GM19463 (cell line): ENCODE results near the gene HNRNPC.
"Not testable (repeated sequence)": the region's sequence is repeated elsewhere in the genome, so short reads cannot be mapped to it uniquely, and the experiment has no call there.

ENCODE experiments used
- ATAC-seq: cut with Tn5 transposase; IDR thresholded peaks from one replicate; pipeline ENCODE4 v1.9.1; 2021; ENCODE audit warnings: mild to moderate bottlenecking, moderate library complexity; ENCODE audit not compliant: unreplicated experiment

The HNRNPC gene

DNA sequence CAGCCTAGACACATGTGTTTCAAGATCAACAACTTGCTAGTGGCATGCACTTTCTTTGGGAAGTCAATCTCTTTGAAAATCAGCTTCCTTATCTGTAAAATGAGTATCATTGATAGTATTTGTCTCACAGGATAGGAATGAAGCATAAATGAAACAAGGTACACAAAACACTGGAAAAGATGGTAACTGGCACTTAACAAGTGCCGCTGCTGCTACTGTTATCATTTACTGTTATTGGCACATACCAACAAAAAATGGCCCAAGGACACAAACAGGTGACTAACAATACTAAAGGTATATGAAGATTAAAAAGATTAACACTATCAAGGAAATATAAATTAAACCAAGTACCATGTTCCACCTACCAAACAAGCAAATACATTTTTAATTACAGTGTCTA, 20.9 kb downstream of the HNRNPC start:
- no peak for ATAC-seq

DNA sequence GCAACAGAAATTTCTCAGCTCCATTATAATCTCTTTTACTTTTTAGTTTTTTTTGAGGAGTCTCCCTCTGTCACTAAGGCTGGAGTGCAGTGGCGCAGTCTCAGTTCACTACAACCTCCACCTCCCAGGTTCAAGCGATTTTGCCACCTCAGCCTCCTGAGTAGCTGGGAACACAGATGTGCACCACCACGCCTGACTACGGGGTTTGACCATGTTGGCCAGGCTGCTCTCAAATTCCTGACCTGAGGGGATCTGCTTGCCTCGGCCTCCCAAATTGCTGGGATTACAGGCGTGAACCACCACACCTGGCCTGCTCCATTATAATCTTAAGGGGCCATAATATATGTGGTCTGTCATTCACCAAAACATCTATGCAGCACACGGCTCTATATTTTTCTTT, 23.4 kb downstream of the HNRNPC start:
- ATAC-seq, result no peak

DNA sequence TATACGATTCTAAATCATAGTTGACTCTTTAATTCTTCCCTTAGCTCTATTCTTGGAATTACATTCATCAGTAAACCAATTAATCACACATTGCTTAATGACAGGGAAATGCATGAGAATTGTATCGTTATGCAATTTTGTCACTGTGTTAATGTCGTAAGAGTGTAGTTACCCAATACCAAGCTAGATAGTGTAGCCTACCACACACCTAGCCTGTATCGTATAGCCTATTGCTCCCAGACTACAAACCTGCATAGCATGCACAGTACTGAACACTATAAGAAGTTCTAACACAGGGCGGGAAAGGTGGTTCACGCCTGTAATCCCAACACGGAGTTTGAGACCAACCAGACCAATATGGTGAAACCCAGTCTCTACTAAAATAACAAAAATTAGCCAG, 24.7 kb downstream of the HNRNPC start:
- ATAC-seq, result no peak

DNA sequence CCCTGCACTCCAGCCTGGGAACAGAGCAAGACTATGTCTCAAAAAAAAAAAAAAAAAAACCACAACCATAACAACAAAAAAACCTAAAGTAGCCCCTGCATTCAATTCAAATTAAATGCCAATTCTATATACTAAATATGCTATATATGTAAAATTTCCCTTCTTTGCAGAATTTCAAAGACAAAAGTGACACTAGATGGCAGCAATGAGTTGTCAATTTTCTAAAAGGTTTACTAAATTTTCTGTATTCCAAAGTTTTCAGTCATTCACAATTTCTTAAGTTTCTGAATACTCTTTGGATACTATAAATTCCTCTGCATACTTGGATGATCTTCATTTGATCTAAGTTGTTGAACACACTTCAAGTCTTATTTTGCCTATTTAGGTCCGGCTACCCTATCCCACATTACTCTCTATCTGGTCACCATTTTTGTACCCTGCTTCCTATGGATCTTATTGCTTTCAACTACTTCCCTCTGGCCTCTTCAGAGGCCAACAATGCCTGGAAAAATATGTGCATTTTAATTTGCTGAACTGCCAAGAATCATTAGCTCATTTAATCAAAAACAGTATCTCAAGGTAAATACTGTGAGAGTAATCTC, 27.9 kb downstream of the HNRNPC start:
- ATAC-seq, result no peak

DNA sequence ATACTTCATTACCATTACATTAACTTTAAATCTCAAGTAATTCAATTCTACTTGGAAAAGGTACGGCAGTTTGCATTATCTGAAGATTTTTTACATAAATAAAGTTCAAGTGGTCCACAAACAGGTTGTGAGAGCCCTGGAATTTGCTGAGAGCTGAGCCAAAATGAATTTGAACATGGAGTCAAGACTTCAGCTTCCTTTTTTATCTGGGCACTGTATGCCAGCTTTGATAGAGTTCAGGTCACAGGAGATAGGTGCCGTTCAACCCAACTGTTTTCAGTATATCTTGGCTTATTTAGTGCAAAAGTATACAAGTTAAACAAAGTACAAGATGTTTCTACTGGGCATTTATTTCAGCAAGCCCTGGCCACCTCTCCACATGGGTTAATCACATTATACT, 28.8 kb downstream of the HNRNPC start:
- no peak for ATAC-seq

DNA sequence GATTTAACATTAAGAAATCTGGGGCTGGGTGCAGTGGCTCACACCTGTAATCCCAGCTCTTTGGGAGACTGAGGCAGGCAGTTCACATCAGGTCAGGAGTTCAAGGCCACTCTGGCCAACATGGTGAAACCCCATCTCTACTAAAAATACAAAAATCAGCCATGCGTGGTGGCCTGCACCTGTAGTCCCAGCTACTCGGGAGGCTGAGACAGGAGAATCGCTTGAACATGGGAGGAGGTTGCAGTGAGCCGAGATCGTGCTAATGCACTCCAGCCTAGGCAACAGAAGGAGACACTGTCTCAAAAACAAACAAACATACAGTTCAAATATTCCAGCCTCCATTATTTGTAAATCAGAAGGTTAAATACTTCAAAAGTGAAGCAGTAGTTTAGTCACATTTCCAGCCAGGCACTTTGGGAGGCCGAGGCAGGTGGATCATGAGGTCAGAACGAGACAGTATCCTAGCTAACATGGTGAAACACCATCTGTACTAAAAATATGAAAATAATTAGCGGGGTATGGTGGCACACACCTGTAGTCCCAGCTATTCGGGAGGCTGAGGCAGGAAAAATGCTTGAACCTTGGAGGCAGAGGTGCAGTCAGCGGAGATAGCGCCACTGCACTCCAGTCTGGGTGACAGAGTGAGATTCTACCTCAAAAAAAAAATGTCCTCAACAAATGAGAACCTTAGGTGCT, 30.3 kb downstream of the HNRNPC start:
- ATAC-seq, result no peak

DNA sequence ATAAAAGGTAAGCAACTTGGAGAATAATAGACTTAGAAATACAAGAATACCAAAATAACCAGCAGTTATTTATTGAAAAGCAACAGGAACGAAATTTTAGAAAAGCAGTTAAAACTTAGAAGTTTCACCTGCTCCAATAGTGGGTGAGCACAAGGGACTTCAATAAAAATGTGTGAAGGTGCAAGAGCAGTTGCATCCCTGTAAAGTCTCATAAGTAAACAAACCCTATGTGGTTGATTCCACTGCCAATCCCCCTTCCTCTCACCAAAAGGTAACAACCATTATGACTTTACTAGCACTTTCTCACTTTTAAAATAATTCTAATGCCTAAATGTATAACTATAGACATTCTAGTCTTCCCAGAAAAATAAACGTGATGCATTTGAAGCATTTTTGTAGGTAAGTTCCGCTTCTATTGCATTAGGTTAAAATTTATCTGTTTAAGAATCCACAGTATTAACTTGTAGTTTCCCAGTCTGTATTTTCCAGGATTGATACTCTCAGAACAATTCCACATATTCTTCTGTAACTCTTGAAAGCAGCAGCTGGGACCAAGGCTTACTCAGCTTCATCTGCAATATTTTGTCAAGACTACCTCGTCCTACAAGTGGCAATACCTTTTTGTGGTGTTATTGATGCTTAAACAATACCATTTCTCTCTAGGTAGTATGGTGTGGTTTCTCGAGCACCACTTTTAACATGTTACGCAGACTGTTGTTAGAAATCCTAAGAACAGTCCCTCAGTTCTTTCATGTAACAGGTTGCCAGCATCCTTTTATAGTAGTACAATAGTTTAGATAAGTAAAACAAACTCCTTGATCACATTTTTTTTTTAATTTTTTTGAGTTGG, 32.1 kb downstream of the HNRNPC start:
- no peak for ATAC-seq

DNA sequence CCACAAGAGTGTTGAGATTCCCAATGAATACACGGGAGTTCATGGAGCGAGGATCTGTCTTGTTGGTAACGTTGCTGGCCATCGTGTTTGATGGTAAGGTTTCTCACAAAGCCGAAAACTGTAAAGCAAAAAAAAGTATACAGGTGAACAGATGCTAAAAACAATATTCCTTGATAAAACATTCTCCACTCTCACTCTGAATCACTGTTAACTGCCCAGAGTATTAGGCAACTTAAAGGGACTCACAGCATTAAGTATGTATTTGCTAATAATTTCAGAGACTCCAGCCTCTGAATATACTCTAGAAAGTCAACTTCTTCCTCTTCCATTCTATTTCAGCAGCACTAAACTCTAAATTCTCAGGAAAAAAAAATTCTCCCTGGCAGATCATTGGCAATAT, 35.1 kb downstream of the HNRNPC start:
- no peak for ATAC-seq

DNA sequence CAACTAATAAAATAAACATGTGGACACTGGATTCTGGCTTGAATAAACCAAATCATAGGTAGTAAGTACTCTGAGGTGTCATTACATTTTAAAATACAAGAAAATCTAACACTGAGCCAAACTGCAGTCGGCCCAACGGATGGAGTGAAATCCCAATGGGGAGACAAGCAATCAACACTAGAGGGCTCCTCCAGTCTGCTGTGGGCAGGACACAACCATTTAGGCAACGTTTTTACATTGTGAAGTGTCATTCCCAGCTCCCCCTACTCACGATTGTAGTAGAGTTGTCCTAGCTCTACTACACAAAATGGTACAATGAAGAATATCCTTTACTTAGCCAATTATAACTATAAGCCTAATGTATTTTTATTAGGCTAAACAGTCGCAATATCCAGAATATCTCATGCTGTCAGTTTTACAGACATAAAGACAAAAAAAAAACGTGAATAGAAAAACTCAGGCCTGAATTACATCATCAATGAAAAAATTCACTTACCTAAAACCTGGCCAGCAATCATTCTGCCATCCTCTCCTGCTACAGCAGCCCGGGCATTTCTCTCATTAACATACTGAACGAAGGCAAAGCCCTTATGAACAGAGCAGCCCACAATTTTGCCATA, 35.7 kb downstream of the HNRNPC start:
- no peak for ATAC-seq

DNA sequence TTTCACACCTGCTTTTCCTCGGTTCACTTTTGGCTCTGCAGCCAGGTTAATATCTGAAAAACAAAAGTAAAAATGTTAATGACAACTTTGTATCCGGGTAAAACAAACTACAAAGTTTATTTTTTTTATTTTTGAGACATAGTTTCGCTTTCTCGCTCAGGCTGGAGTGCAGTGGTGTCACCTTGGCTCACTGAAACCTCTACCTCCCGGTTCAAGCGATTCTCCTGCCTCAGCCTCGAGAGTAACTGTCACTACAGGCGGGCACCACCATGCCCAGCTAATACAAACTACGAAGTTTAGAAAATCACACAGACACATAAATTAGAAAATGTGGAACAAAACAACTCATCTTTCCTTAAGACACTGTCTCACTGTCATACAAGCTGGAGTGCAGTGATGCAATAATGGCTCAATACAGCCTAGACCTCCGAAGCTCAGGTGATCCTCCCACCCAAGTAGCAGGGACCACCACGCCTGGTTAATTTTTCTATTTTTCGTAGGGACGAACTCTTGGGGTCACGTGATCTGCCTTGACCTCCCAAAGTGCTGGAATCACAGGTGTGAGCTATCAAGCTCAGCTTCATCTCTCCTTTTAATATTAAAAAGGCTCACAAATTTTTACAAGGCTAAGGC, 38.1 kb downstream of the HNRNPC start:
- ATAC-seq, result no peak

DNA sequence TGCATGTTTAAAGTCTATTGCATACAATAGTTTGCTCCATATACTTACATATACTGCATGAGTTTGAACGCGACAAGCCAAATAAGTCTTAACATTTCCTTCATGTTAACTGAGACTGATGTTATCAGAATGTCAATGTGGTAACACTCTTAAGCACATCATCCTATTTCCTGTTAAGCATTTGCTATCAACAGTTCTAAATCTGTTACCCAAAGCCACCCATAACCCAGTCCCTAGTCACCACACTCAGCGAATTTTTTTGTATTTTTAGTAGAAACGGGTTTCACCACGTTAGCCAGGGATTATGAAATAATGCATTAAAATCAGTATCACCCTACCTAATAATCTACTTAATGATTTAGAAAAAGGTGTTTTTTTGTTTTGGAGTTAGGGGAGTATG, 39.4 kb downstream of the HNRNPC start:
- no peak for ATAC-seq

DNA sequence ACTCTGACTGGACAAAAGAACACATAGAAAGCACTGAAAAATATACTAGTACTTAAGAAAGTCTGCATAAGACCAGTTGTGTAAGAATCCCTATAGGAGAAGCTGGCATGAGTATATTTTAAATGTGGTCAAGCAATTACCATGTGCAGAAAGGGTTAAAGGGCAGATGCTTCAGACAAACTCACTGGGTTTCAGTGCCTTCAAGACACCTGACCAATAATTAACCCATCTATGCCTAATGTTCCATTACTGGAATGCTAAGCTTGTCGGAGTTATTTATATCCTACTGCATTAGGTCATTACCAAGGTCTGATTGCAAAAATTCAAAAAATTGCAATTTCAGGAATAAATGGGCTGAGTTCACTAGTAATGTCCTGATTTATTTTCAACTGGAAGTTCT, 41.3 kb downstream of the HNRNPC start:
- ATAC-seq, result no peak

DNA sequence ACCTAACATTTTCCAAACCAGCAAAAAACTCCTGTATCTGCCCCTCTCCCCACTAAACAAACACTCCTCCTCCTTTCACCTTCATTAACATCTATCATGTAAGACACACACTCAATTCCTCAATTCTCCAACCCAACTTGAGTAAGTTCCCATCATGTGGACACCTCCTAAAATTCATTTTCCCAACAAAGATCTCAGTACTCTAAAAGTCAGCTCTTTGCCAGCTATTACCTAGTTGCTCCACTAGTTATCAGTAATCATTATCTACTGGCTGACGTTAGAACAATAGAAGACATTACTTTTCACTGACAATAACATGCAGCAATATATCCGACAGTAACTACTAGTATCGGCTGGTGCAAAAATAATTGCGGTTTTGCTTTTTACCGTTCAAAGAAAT, 42.1 kb downstream of the HNRNPC start:
- no peak for ATAC-seq

DNA sequence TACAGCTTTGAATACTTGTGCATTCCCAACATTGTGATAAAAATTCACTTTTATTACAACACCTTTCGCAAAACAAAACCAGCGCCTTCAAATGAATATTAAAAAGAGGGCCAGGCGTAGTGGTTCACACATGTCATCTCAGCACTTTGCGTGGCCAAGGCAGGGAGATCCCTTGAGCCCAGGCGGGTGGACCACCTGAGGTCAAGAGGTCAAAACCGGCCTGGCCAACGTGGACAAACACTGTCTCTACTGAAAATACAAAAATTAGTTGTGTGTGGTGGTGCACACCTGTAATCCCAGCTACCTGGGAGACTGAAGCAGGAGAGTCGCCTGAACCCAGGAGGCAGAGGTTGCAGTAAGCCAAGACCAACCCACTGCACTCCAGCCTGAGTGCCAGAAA, 42.8 kb downstream of the HNRNPC start:
- ATAC-seq, result no peak

DNA sequence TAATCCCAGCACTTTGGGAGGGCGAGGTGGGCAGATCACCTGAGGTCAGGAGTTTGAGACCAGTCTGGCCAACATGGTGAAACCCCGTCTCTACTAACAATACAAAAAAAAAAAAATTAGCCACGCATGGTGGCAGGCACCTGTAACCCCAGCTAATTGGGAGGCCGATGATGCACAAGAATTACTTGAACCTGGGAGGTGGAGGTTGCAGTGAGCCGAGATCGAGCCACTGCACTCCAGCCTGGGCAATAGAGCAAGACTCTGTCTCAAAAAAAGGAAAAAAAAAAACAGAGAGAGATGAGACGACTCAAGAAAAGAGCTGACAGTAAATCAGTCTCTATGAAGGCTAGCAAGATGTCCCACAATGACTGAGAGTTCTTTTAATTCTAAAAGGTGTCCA, 44.1 kb downstream of the HNRNPC start:
- not testable (repeated sequence) for ATAC-seq

DNA sequence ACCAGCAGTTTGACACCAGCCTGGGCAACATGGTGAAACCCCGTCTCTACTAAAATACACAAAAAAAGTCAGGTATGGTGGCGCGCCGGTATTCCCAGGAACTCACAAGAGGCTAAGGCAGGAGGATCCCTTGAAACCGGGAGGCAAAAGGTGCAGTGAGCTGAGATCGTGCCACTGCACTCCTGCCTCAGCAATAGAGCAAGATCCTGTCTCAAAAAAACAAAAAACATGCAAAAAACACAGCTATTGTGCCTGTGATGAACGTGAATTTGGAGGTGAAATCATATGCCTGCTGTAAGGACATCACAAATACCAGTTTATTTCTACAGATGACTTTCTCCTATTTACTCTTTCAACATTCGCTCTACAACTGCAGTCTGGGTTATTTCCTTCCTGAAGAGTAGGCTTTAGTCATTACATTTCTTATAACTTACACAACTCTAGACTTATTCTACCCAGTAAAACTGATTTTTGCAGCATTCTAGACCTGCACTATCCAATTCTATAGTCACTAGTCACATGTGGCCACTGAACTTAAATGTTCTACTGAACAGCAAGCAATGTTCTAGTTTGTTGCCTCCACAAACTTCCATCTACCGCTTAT, 48.3 kb downstream of the HNRNPC start:
- ATAC-seq, result no peak

DNA sequence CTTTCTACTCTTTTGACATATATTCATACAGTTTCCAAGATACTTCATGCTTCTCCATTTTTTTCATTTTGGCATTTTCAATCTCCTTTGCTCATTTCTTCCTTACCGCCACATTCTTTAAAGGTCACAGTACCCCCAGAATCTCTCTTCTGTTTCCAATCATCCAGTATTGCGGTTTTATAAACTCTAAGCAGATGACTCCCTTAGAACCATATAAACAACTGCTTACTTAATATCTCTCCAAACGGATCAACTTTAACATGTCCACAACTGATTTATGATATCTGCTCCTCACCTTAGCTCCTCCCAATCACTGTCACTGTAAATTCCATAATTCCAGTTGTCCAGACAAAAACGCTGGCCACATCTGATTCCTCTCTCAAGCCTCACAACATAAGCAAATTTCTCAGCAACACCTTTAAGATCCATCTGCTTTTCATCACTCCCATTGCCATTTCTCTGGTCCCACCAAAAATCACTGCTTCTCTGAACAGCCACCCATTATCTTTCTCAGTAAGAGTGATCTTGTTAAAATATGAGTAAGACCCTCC, 49.6 kb downstream of the HNRNPC start:
- no peak for ATAC-seq

DNA sequence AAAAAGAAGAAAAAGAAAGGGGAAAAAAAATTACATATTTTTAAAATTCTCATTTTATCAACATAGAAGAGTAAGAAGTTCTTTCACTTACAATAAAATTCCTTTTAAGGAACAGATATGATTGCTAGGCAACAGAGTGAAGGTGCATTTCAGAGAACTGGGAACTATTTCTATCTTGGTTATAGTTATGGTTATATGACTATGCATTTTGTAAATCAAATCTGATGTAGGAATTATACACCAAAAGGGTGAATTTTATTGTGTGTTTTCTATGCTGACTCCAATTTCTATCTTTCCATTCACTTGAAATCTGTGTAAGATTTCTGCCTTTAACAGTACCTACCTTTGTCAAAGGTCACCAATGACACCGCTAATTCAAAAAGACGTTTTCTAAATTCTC, 50.1 kb downstream of the HNRNPC start:
- no peak for ATAC-seq

DNA sequence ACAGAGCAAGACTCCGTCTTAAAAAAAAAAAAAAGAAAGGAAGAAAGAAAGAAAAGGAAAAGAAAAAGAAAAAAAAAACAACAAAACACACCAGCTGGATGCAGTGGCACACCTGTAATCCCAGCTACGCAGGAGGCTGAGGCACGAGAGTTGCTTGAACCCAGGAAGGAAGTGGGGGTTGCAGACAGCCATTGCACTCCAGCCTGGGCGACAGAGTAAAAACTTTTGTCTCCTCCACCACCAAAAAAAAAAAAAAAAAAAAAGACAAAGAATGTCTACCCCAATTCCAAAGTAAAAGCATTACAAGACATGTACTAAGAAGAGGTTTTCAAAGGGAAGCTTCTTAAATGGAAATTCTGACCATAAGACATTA, 53.4 kb downstream of the HNRNPC start:
- no peak for ATAC-seq

DNA sequence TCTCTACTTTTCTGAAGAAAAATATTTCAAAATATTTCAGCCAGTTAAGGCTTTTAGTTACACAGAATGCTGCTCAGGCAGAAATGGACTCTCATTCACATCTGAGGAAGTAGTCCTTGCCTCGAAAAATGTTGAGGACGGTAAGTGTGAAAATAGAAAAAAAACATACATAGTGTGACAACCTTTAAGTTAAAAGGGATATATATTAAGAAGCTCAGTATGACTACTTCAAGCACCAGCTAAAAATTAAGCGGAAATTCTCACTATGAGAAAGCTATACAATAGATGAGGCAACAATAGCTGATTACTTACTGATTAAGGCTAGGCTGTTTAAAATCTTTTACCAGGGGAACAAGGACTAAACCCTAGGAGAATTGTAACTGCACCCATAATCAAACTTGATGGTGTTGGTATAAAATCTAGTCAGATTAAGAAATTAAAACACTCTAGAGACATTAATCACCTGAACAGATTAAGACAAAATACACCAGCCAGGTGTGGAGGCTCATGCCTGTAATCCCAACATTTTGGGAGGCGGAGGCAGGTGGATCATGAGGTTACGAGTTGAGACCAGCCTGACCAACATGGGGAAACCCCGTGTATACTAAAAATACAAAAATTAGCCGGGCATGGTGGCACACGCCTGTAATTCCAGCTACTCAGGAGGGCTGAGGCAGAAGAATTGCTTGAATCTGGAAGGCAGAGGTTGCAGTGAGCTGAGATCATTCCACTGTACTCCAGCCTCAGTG, 53.9 kb downstream of the HNRNPC start:
- ATAC-seq, result no peak
